Fibroblast of pulmonary artery (primary cell): ENCODE measurements around the gene IARS1.

Source experiments
- DNase-seq: peaks from one replicate; pipeline ENCODE4 v3.0.0-alpha.2; 2010; ENCODE audit warnings: low read depth
- H3K4me3 ChIP-seq: replicated peaks from 2 replicates; pipeline ENCODE4 v1.5.1; 2011; ENCODE audit warnings: low read depth, mild to moderate bottlenecking, control low read depth, low read length, moderate library complexity
- CTCF ChIP-seq: IDR thresholded peaks from 2 replicates; pipeline ENCODE4 v1.5.1; 2011; ENCODE audit warnings: mild to moderate bottlenecking, control low read depth, low read length, inconsistent platforms; ENCODE audit errors: missing control alignments

Gene IARS1

DNA sequence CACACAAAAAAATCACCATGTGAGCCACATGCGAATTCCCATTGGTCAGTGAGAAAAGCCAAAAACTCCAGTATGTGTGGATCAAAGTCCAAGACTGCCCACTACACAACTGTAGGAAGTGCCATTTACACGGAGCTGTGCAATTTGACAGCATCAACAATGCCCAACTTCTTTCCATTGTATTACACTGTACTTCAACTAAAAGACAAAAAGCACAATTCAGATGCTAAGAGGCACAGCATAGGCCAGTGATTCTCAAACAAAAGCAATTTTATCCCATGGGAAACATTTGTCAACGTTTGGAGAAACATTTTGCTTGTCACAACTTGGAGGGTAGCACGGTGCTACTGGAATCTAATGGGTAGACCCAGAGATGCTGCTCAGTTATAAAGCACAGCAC lies 39.8 kb downstream of the IARS1 start:
- no peak for TF ChIP-seq CTCF
- no peak for DNase-seq

GRCh38 chr9:92247981-92248380 lies 45.5 kb downstream of the IARS1 start:
- TF ChIP-seq CTCF, result no peak
- H3K4me3 ChIP-seq, result no peak overlapping the region
- no peak for DNase-seq

More for the DNA sequence above, 39.8 kb downstream of the IARS1 start:
- H3K4me3 ChIP-seq, result no peak overlapping the region

- DNase-seq, result peak; percentile 66
- no peak for TF ChIP-seq CTCF
- H3K4me3 ChIP-seq, result no peak overlapping the region
These were observed 46.2 kb downstream of the IARS1 start for GRCh38 chr9:92247296-92247695.

DNA sequence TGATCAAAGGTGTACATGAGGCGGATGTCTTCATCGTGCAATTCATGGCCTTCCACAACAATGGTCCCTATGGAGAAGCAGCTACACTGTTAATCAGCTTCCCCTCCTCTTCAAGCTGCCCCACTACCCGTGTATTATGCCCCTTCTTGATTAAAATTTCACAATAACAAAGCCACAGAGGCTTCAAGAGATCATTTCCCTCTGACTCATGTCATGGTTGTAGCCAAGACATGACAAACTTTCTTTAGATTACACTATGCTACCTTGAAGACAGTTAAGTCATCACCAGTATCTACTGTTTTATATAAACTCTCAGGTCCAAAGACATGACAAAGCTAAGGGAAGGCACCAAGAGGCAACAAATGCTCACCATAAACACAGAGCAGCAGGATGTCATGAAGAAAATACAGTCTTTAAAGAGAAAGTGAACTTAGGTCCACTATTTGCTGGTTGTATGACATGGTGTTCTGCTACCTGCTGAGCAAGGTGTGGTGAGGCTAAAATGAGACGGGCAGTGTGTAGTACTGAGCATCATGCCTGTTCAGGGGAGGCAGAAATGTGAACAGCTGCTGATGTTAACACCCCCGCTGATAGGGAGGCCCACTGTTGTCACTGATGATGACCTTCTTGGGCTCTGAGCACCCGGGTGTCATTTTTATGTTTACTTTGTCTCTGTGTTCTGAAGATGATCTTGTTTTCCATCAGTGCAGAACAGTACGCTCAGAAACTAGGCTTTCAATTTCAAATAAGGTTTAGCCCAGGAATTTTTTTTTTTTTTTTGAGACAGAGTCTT lies 48.3 kb downstream of the IARS1 start:
- H3K4me3 ChIP-seq, result no peak overlapping the region
- peak; percentile 70 for DNase-seq
- no peak for TF ChIP-seq CTCF
